Epithelial cell of prostate (primary cell): ENCODE data around the gene ALDH1L1.
A peak's percentile ranks its signal among the peaks of the same experiment; 100 is the strongest.
"Not testable (repeated sequence)": the region's sequence is repeated elsewhere in the genome, so short reads cannot be mapped to it uniquely, and the experiment has no call there.

Source experiments
- DNase-seq: peaks from one replicate; pipeline ENCODE4 v3.0.0-alpha.2; 2011; ENCODE audit warnings: low read depth, low spot score
- H3K27ac ChIP-seq: fragments of 450-650 bp; 2 replicates; pipeline ENCODE4 v1.5.1; 2017; ENCODE audit warnings: mild to moderate bottlenecking

Gene ALDH1L1

GRCh38 chr3:126096274-126096673 lies 84.1 kb downstream of the ALDH1L1 start:
- H3K27ac ChIP-seq, DNase-seq: not testable (repeated sequence)

DNA sequence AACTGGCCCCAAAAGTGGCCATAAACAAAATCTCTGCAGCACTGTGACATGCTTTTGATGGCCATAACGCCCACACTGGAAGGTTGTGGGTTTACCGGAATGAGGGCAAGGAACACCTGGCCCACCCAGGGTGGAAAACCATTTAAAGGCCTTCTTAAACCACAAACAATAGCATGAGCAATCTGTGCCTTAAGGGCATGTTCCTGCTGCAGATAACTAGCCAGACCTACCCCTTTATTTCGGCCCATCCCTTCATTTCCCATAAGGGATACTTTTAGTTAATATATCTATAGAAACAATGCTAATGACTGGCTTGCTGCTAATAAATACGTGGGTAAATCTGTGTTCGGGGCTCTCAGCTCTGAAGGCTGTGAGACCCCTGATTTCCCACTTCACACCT lies 88.3 kb downstream of the ALDH1L1 start:
- H3K27ac ChIP-seq, DNase-seq: not testable (repeated sequence)

GRCh38 chr3:126087552-126088175 lies 92.7 kb downstream of the ALDH1L1 start:
- DNase-seq, result no peak
- no peak overlapping the region for H3K27ac ChIP-seq

DNA sequence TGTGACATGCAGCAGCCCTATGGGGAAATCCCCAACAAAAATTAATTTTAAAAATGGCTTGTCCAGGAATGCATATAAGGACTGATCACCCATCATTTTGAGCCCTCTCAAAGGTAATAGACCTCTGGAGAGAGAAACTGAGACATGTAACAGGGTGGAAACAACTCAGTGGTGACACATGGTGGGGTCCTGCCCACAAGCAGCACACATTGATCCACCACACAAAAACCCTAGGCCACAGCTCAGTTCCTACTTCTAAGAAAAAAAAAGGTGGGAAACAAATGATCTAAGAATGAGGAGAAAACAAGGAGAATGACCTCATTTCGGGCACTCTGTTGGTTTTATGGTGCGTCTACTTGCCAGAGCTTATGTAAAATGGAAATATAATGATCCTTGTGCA lies 94.5 kb downstream of the ALDH1L1 start:
- no peak overlapping the region for H3K27ac ChIP-seq
- DNase-seq, result no peak

DNA sequence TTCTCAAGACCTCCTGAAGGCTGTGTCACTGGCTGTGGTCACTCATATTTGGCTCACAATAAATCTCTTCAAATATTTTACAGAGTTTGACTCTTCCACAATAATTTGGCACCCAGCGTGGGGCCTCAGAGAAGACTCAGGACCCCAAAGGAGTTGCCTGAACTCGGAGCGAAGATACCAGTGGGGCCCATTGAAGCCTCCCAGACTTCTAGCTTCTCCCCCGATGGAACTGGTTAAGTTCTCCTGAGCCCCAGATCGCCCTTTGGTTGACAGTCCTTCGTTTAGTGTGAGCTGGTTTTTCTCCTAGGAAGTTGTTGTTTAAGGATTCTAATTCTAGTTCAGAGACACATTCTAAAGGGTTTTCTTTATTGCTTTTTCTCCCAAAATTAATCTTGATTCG lies 95.1 kb downstream of the ALDH1L1 start:
- no peak for DNase-seq
- no peak overlapping the region for H3K27ac ChIP-seq

GRCh38 chr3:126084768-126085180 lies 95.6 kb downstream of the ALDH1L1 start:
- no peak for DNase-seq
- peak overlapping the region; percentile 69 for H3K27ac ChIP-seq

GRCh38 chr3:126083913-126084767 lies 96.2 kb downstream of the ALDH1L1 start, which contains the start of gene SLC41A3:
SLC41A3 (minus strand) TSS chr3:126084124; CDS start chr3:126068219, 15,905 bp downstream.
- no peak for DNase-seq
- H3K27ac ChIP-seq, result peak within 1 kb of the TSS; percentile 69

DNA sequence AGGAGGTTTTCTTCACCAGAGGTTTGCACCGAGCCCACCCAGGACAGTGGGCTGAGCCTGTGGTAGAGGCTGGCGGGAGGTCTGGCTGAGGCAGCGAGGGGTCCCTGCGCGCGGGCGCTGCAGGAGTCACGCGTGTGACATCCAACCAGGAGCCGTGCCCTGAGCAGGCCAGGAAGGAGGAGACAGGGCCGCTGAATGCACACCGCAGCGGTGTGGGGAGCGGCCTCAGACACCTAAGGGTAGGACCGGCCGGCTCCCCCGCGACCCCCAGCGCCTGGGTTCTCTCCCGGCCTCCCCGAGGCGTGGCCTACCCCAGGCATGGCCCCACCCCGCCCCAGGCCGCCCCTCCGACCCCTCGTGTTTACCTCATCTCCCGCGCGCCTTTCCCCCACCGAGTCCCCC lies 96.9 kb downstream of the ALDH1L1 start:
- H3K27ac ChIP-seq, result peak overlapping the region; percentile 69
- DNase-seq, result no peak

- DNase-seq, result no peak
- H3K27ac ChIP-seq, result peak overlapping the region; percentile 69
Measured at GRCh38 chr3:126083138-126083445, 97.3 kb downstream of the ALDH1L1 start.

GRCh38 chr3:126082362-126083137 lies 97.8 kb downstream of the ALDH1L1 start:
- no peak for DNase-seq
- peak overlapping the region; percentile 69 for H3K27ac ChIP-seq

DNA sequence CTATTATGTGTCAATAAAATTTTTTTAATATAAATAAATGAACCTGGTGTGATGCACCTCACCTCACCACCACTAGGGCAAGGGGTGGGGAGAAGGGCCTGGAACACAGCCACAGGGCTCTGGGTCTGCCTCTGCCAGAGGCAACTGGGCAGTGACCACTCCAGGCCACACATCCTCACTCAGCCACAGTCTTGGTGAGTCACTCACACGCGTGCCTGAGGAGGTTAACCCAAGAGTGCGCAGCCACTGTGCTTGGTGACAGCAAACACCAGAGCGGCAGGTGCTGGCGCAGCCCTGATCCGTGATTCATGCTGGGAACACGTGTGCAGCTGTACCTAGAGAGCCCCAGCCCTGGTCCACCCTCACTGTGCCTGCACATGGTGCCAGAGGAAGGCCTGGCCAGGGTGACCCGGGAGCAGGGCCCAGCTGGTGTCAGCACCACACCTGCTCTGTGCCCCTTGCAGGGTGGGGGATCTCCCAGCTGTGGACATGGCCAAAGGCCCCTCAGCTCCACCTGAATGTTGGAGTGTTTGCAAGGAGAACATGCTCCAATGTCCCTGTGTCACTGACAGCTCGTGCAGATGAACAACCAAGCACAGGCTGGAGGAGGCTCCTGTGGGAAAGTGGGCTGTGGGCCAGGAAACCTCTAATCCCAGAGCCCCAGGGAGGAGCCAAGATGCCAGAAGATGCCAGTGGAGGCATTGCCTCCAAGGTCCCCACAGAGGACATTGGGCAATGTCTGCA lies 98.6 kb downstream of the ALDH1L1 start:
- peak; percentile 50 for DNase-seq
- no peak overlapping the region for H3K27ac ChIP-seq

- H3K27ac ChIP-seq, result no peak overlapping the region
- DNase-seq, result no peak
Measured at GRCh38 chr3:126080970-126081369, 99.4 kb downstream of the ALDH1L1 start.

GRCh38 chr3:126078866-126079265 lies 101.5 kb downstream of the ALDH1L1 start:
- DNase-seq, result no peak
- no peak overlapping the region for H3K27ac ChIP-seq

- no peak overlapping the region for H3K27ac ChIP-seq
- no peak for DNase-seq
Measured at GRCh38 chr3:126077754-126078153, 102.6 kb downstream of the ALDH1L1 start.

DNA sequence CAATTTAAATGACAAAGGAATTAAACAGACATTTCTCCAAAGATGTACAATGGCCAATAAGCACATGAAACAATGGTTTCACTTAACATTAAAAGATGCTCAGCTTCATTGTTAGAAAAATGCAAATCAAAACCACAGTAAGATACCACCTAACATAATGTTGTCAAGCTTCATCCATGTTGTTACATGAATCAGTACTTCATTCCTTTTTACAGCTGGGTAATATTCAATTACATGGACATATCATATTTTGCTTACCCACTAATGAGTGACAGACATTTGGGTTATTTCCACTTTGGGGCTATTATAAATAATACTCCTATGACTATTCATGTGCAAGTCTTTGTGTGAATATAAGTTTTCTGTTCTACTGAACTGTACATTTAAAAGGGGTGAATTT lies 104.2 kb downstream of the ALDH1L1 start:
- no peak overlapping the region for H3K27ac ChIP-seq
- DNase-seq, result no peak

DNA sequence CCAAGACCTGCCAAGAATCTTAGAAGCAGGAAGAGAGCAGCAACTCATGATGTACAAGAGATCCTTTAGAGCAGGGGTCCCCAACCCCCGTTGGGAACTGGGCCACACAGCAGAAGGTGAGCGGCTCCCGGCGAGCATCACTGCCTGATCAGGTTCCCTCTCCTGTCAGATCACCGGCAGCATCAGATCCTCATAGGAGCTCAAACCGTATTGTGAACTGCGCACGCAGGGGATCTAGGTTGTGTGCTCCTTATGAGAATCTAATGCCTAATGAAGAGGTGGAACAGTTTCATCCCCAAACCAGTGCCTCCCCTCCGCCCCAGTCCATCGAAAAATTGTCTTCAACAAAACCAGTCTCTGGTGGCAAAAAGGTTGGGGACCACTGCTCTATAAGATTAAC lies 110.2 kb downstream of the ALDH1L1 start:
- no peak overlapping the region for H3K27ac ChIP-seq
- no peak for DNase-seq

- no peak overlapping the region for H3K27ac ChIP-seq
- no peak for DNase-seq
Measured at GRCh38 chr3:126067959-126068358, 112.4 kb downstream of the ALDH1L1 start.

GRCh38 chr3:126066676-126067075 lies 113.7 kb downstream of the ALDH1L1 start:
- not testable (repeated sequence) for DNase-seq

GRCh38 chr3:126065876-126066275 lies 114.5 kb downstream of the ALDH1L1 start:
- H3K27ac ChIP-seq, result no peak overlapping the region
- DNase-seq, result no peak

More at GRCh38 chr3:126066676-126067075, 113.7 kb downstream of the ALDH1L1 start:
- not testable (repeated sequence) for H3K27ac ChIP-seq

- H3K27ac ChIP-seq, result no peak overlapping the region
Measured at GRCh38 chr3:126064627-126065258, 115.6 kb downstream of the ALDH1L1 start.

More at GRCh38 chr3:126064627-126065258, 115.6 kb downstream of the ALDH1L1 start:
- DNase-seq, result no peak
